ENCODE data around the gene ESD. TPM values are rescaled to one million over a fixed set of nuclear protein-coding genes. Genes with fewer than 3 reads are reported as not detected.

ESD gene
- total RNA-seq, 6 donors from 2014 or later: 29.3 to 103 (median 82.1) TPM

- ATAC-seq (ENCODE audit: low FRiP score in 2 of 2) (no peak), DNase-seq (no peak)
- 85 to 94% methylated on average over 6 of the region's 6 CpGs for WGBS, 2 donors
- Histone ChIP-seq H3K4me1 (peaks cover 0 to 15% (median 11%) of the 10 kb centered on the region in 4 donors), H3K9me3 (no peaks in the 10 kb centered on the region), H3K36me3 (peaks cover 0 to 28% (median 5%) of the 10 kb centered on the region in 4 donors), H3K27ac (peak overlapping the region in 1 of 4 donors; percentile 30), H3K27me3 (no peaks in the 10 kb centered on the region), H3K4me3 (no peak overlapping the region)
- no peak for TF ChIP-seq CTCF (IDR thresholded peaks at IDR 0.05)
- TF ChIP-seq POLR2AphosphoS5 (IDR thresholded peaks at IDR 0.05): no peak
- no peak for TF ChIP-seq POLR2A (IDR thresholded peaks at IDR 0.05)
- no peak for TF ChIP-seq EP300 (IDR thresholded peaks at IDR 0.05)
These were observed 43.0 kb downstream of the ESD start for GRCh38 chr13:46753917-46754316.

DNA sequence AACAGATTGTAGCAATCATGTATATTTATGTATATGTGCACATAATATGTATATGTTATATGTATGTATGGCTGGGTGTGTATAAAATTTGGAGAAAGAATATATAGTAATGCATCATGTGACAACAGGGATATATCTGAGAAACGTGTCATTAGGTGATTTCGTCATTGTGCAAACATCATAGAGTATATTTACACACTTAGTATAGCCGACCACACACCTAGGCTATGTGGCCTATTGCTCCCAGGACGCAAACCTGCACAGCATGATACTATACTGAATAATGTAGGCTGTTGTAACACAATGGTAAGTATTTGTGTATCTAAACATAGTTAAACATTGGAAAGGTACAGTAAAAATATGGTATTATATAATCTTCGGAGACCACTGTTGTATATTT is 43.8 kb downstream of the ESD start:
- H3K4me1 ChIP-seq: peaks cover 0 to 15% (median 11%) of the 10 kb centered on the region in 4 donors
- no peak for TF ChIP-seq EP300 (IDR thresholded peaks at IDR 0.05)
- no peak for TF ChIP-seq POLR2A (IDR thresholded peaks at IDR 0.05)
- no peak for TF ChIP-seq CTCF (IDR thresholded peaks at IDR 0.05)
- TF ChIP-seq POLR2AphosphoS5 (IDR thresholded peaks at IDR 0.05): no peak
- ATAC-seq (ENCODE audit: low FRiP score in 2 of 2) (no peak), DNase-seq (no peak)
- H3K4me3 ChIP-seq: no peak overlapping the region
- H3K27ac ChIP-seq: no peak overlapping the region
- no peaks in the 10 kb centered on the region for H3K9me3 ChIP-seq
- peaks cover 0 to 34% (median 5%) of the 10 kb centered on the region in 4 donors for H3K36me3 ChIP-seq
- H3K27me3 ChIP-seq: no peaks in the 10 kb centered on the region
- WGBS, 2 donors: 74 to 81% methylated on average over 5 of the region's 5 CpGs

DNA sequence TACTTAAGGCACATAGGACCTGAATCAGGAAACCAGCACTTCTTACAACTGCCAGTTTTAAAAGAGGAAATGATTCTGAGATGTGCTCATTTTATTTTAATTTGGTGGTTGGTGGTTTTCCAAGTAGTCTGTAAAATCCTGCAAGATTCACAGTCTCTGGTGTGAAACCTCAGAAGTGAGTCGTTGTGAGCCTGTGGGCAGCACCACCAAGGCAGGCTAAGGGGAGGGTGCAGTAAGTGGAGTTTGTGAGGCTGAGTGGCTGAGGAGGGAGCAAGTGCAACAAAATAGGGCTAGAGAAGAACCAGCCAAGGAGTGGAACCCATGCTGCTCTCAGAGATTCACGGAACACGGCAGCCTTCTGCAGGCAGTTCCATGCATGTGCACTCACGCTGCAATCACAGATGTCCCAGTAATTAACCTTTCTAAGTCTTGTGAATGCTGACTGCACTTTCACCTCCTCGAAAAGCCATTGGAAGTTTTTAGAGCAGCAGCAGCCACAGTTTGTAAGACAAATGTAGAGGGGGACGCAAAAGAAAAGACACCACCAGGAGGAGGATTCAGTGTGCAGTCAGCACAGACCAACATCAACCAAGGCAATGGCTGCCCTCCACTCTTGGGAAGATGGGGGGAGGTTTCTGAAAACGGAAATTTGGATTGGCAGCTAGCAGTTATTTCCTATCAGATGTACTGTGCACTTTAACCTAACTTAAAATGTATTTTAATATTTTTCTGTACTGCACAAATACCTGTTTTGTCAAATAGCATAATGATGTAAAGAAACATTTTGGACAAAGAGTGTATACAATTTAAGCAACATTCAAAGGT is 44.9 kb downstream of the ESD start:
- no peaks in the 10 kb centered on the region for H3K9me3 ChIP-seq
- H3K4me3 ChIP-seq: no peak overlapping the region
- H3K4me1 ChIP-seq: peaks cover 0 to 11% (median 8%) of the 10 kb centered on the region in 4 donors
- peaks cover 0 to 37% (median 5%) of the 10 kb centered on the region in 4 donors for H3K36me3 ChIP-seq
- H3K27ac ChIP-seq: no peak overlapping the region
- no peaks in the 10 kb centered on the region for H3K27me3 ChIP-seq
- WGBS, 2 donors: 58 to 64% methylated on average over 7 of the region's 7 CpGs
- ATAC-seq (ENCODE audit: low FRiP score in 2 of 2): peak; percentile 51 to 76
- DNase-seq: peak in 1 of 2 donors; percentile 26
- TF ChIP-seq POLR2A (IDR thresholded peaks at IDR 0.05) (no peak), CTCF (IDR thresholded peaks at IDR 0.05) (no peak), EP300 (IDR thresholded peaks at IDR 0.05) (no peak), POLR2AphosphoS5 (IDR thresholded peaks at IDR 0.05) (no peak)

DNA sequence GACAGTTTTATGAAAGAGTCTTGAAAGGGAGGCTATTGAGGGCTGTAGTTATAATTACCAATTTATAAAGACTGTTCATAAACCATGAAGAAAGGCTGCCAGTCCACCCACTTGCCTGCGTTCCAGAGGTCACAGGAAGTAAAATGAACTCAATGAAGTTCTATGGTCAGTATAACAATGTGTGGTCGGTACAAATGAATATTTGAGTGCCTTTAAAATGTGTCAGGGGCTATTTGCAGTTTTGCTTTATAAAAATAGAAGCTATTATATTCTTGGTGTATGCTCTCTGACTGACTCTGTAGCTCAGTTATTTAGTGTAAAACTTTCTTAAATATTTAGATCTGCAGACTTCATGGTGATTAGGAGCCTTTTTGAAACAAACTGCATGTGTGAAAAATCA is 47.0 kb downstream of the ESD start:
- no peak overlapping the region for H3K4me3 ChIP-seq
- no peak for ATAC-seq (ENCODE audit: low FRiP score in 2 of 2)
- peaks cover 0 to 52% (median 8%) of the 10 kb centered on the region in 4 donors for H3K36me3 ChIP-seq
- no peaks in the 10 kb centered on the region for H3K9me3 ChIP-seq
- peaks cover 0 to 7% (median 3%) of the 10 kb centered on the region in 4 donors for H3K4me1 ChIP-seq
- H3K27ac ChIP-seq: peak overlapping the region in 1 of 4 donors; percentile 14
- no peaks in the 10 kb centered on the region for H3K27me3 ChIP-seq
- WGBS, 2 donors: 49 to 55% methylated on average over 2 of the region's 2 CpGs
- DNase-seq: no peak
- TF ChIP-seq EP300 (IDR thresholded peaks at IDR 0.05): no peak
- TF ChIP-seq CTCF (IDR thresholded peaks at IDR 0.05): no peak
- no peak for TF ChIP-seq POLR2A (IDR thresholded peaks at IDR 0.05)
